Measurements from ENCODE around the gene PMFBP1.
"Not testable (repeated sequence)": the region's sequence is repeated elsewhere in the genome, so short reads cannot be mapped to it uniquely, and the experiment has no call there.

PMFBP1 gene

DNA sequence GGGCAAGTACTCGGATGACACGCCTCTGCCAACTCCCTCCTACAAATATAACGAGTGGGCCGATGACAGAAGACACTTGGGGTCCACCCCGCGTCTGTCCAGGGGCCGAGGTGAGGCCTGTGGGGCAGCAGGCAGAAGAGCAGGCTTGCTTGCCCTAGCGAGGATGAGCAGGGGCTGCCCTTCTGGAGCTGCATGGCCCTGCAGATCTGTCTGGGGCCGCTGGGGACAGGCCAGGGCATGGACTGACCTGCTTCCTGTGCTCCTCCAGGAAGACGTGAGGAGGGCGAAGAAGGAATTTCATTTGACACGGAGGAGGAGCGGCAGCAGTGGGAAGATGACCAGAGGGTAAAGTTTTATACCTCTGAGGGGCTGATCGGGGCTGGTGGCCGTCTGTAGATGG, 73.0 kb downstream of the PMFBP1 start:
- DNase-seq, result no peak

DNA sequence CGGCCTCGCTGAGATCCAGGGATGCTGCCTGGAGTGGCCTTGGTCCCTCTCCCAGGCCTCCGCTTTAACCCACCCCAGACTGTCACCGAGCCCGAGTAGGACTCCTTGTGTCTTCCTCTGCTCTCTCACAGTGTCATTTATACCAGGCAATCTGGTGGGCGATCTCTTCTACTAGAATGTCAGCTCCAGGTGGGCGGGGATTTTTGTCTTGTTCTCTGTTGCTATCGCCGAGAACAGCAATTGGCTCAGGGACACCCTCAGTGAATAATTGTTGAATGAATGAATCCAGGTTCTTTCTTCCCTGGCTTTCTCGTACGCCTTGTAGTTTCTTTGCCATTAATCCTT, 77.7 kb downstream of the PMFBP1 start:
- no peak for DNase-seq

DNA sequence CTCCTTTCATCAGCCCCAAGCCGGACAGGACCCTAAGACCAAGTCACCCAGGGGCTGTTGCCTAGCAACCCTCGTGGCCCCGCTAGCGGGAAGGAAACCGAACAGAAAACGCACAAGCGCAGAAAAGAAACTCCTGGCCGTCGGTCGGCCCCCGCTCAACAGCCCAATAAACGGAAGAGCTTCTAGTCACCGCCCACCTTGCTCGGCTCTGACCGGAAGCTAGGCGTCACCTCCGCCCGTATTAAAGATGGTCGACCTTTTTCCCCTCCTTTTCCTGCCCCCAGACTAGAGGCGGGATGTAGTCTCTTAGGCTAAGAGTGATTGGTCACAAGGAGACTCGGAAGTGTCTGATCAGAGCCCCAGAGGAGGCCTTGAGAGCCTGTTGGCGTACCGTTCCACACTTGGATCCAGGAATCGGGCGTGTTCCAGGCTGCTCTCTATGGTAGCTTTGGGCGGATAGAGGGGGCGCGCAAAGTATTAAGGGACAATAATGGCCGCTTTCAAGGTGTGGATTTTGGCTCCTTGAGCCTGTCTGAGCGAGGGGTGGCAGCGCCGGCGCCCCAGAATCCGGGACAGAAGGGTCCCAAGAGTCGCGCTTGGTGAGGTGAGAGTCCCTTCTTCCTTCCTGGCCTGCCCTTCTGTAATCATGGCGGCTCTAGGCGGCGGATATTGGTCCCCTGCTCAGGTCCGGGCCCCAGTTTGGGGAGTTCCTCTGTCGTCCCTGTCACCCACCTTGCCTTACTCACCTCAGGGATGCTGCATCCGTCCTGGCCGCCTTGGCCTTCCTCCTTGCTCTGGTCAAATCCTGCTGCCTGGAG, 78.3 kb downstream of the PMFBP1 start, which contains the start of the genes DHX38 and TXNL4B:
DHX38 (plus strand) TSS at position 400 of the 818 bp plus-strand sequence. CDS start 2,311 bp downstream, outside the sequence.
TXNL4B (minus strand) TSS at position 173 of the 818 bp plus-strand sequence. CDS start 2,871 bp downstream, outside the sequence.
- peak; percentile 96 to 100 for DNase-seq

GRCh38 chr16:72092832-72093447, 79.0 kb downstream of the PMFBP1 start:
- peak in 1 of 2 donors; percentile 17 for DNase-seq

DNA sequence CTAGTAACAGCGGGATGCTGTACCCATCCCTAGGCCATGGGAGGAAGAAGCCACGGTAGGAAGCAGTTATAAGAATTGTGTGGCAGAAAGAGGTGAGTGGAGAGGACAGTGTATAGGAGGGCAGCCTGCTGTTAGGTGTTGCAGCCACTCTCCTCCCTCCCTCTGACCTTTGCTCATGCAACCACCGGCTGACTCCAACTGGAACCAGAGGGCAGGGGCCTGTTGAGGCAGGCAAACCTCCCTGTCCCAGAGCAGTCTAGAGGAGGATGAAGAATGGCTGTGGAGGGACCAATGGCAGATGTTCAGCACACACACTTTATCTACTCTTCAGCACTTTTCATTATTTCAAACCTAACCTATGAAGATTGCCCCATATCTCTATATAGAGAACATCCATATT, 80.7 kb downstream of the PMFBP1 start:
- no peak for DNase-seq

DNA sequence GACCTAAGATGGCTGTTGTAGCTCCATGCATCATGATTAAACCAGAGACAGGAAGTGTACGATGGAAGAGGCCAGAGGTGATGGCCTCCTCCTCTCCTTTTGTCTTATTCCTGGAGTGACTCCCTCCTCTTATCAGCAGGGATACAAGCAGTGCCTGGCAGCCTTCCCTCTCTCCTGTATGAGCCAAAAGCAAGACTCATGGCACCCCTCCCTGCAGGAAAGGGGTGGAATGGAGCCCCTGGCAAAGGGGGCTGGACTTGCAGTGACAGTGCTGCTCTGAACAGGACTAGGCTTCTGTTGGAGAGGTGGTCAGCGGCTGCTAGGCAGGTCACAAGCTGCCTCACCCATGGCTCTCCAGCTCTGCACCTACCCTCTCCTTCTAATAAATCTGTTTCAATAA, 87.0 kb downstream of the PMFBP1 start:
- no peak for DNase-seq

- DNase-seq, result no peak
Observed at GRCh38 chr16:72084445-72084844, 87.5 kb downstream of the PMFBP1 start.

GRCh38 chr16:72083778-72084404, 88.1 kb downstream of the PMFBP1 start:
- no peak for DNase-seq

DNA sequence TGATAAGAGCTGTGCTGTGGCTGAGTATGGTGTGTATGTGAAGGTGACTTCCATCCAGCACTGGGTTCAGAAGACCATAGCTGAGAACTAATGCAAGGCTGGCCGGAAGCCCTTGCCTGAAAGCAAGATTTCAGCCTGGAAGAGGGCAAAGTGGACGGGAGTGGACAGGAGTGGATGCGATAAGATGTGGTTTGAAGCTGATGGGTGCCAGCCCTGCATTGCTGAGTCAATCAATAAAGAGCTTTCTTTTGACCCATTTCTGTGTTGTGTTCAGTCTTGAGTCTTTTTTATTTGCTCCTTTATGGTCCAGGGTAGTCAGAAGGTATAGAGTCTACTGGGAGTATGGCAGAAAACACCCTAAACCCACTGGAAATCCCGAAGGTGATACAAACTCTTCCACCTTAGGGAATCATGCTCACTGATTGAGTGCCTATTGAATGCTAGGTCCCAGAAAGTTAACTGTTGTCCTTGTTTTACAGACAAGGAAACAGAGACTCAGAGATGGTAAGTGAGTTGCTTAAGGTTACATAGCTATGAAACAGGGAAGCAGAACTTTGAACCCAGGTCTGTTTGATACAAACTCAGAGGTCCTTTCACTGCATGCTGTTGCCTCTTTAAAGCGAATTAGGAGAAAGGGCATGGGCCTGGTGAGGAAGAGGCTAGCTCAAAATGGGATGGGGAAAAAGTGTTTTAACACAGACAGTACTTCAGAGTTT, 94.8 kb downstream of the PMFBP1 start:
- DNase-seq, result not testable (repeated sequence)

GRCh38 chr16:72075067-72075466, 96.9 kb downstream of the PMFBP1 start:
- not testable (repeated sequence) for DNase-seq

- DNase-seq, result peak; percentile 12 to 61
Observed at GRCh38 chr16:72073560-72074230, 98.3 kb downstream of the PMFBP1 start.

DNA sequence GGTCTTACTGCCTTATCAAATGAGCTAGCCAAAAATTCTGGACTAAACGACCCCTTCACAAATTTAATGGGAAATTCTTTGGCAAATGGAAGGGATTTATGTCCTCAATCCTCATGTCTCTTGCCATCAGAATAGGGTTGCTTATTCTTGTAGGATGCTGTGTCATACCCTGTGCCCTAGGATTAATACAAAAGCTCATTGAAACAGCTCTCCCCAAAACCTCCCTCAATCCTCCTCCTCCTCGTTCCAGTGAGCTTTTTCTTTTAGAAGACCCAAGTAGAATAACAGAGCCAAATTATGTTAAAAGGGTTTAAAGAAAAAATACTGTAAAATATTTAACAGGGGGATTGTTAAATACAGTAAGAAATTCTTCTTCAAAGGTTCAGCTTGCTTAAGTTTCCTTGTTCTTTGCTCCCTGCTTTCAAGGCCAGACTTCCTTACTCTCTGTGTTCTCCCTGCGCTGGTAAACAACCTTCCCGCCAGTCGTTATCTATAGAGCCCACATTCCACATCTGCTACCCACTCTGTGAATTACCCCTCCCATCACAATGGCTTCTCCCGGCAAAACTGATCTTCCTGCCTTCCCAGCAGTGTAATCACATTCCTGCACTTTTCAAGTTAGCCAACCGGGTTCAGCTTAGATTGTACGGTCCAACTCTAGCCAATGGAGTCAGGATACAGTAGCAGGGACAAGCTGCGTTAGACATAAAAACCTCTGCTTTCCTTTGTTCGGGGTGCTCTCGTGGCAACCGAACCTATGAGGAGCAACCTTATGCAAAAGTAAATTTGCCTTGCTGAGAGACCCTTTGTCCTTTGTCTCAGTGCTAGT, 99.2 kb downstream of the PMFBP1 start:
- DNase-seq, result peak in 1 of 2 donors; percentile 5
